Inflammatory macrophage treated with lipopolysaccharide for 4 hours (primary cell): ENCODE measurements around the gene SMIM41.

Experiments used
- DNase-seq: peaks from one replicate; pipeline ENCODE4 v3.0.0-alpha.2; 2020

SMIM41 gene

GRCh38 chr12:52149651-52150241, 70.2 kb downstream of the SMIM41 start:
- DNase-seq, result no peak

- DNase-seq, result no peak
Measured at GRCh38 chr12:52151153-52151836, 71.8 kb downstream of the SMIM41 start.

GRCh38 chr12:52151837-52152783, 72.6 kb downstream of the SMIM41 start:
- DNase-seq, result peak; percentile 57

GRCh38 chr12:52152905-52153317, 73.4 kb downstream of the SMIM41 start:
- no peak for DNase-seq

GRCh38 chr12:52155048-52155868, 75.8 kb downstream of the SMIM41 start:
- no peak for DNase-seq

GRCh38 chr12:52156311-52156710, 76.8 kb downstream of the SMIM41 start:
- no peak for DNase-seq

GRCh38 chr12:52156757-52157565, 77.5 kb downstream of the SMIM41 start:
- DNase-seq, result peak; percentile 60

GRCh38 chr12:52157566-52158150, 78.2 kb downstream of the SMIM41 start:
- no peak for DNase-seq
